Measurements from ENCODE around the gene FERMT2. TPM values are rescaled to one million over a fixed set of nuclear protein-coding genes. Genes with fewer than 3 reads are reported as not detected.

FERMT2 gene
- total and polyA plus RNA-seq, 2 experiments from 2014 or later, result 108 to 148 TPM

GRCh38 chr14:52961060-52961639, 10.3 kb upstream of the FERMT2 start (continued):
- peak; percentile 85 to 96 for TF ChIP-seq CTCF (conservative IDR thresholded peaks at IDR 0.05; ENCODE audit: low read depth in 2 of 2)
- no peak for TF ChIP-seq EZH2phosphoT487 (IDR thresholded peaks at IDR 0.05; ENCODE audit: unreplicated experiment)

- TF ChIP-seq ZNF331 (CRISPR knock-in tag; IDR thresholded peaks at IDR 0.05; ENCODE audit: low read depth) (no peak), NANOG (IDR thresholded peaks at IDR 0.05; ENCODE audit: borderline replicate concordance) (no peak), REST (IDR thresholded peaks at IDR 0.05; ENCODE audit: unreplicated experiment) (no peak), EZH2 (IDR thresholded peaks at IDR 0.05; ENCODE audit: low read depth, unreplicated experiment) (no peak), JUNB (IDR thresholded peaks at IDR 0.05; ENCODE audit: unreplicated experiment) (no peak), CREB1 (CRISPR knock-in tag; IDR thresholded peaks at IDR 0.05; ENCODE audit: low read depth) (no peak), CTCF (conservative IDR thresholded peaks at IDR 0.05; ENCODE audit: low read depth in 2 of 2) (no peak), POLR2AphosphoS5 (IDR thresholded peaks at IDR 0.05; ENCODE audit: low read depth) (no peak), EZH2phosphoT487 (IDR thresholded peaks at IDR 0.05; ENCODE audit: unreplicated experiment) (no peak), ZNF114 (CRISPR knock-in tag; IDR thresholded peaks at IDR 0.05) (no peak), STAT1 (IDR thresholded peaks at IDR 0.05; ENCODE audit: unreplicated experiment) (no peak)
- ATAC-seq (peak; percentile 39; the same call in 2 of the 3 replicates), DNase-seq (ENCODE audit: low spot score) (no peak)
- H3K4me2 ChIP-seq, result no peak overlapping the region
- H4K20me1 ChIP-seq (replicated peaks; ENCODE audit: insufficient read depth), result no peaks in the 10 kb centered on the region
- H3K4me3 Mint-ChIP-seq, result peak overlapping the region; percentile 34; the same call in 2 of the 3 replicates
- peaks cover 6% of the 10 kb centered on the region; the same call in 1 of the 2 replicates for H3K4me1 ChIP-seq (ENCODE audit: insufficient read depth)
- H3K9me2 ChIP-seq (ENCODE audit: insufficient read depth), result no peaks in the 10 kb centered on the region
- H3K36me3 ChIP-seq (ENCODE audit: insufficient read depth), result no peaks in the 10 kb centered on the region
- no peak overlapping the region; the same call in 1 of the 2 replicates for H2AFZ ChIP-seq
- H3K4me1 Mint-ChIP-seq, result peaks cover 15% of the 10 kb centered on the region
- no peak overlapping the region for H3K4me3 ChIP-seq
- peaks cover 5% of the 10 kb centered on the region; the same call in 2 of the 3 replicates for H3K36me3 Mint-ChIP-seq (ENCODE audit: low read depth)
- peak overlapping the region; percentile 38 for H3K27ac Mint-ChIP-seq
- H3K27ac ChIP-seq (ENCODE audit: low read depth), result no peak overlapping the region
- H3K27me3 ChIP-seq (ENCODE audit: insufficient read depth), result no peaks in the 10 kb centered on the region
- no peaks in the 10 kb centered on the region for H3F3A ChIP-seq (replicated peaks; ENCODE audit: low read depth)
- peaks cover 3% of the 10 kb centered on the region for H3K27me3 Mint-ChIP-seq (ENCODE audit: insufficient read depth, low read depth, poor library complexity)
- no peaks in the 10 kb centered on the region for H3K79me2 ChIP-seq (replicated peaks; ENCODE audit: insufficient read depth)
- H3K9me3 Mint-ChIP-seq, result peaks cover 10% of the 10 kb centered on the region
These were observed 9.8 kb upstream of the FERMT2 start for GRCh38 chr14:52960627-52961026.

Measured in GM23338 (cell line).